ENCODE data around the gene C1orf185. TPM values are rescaled to one million over a fixed set of nuclear protein-coding genes. Genes with fewer than 3 reads are reported as not detected.

The C1orf185 gene
- total and polyA plus RNA-seq, 2 experiments from 2014 or later = not detected

GRCh38 chr1:51070640-51071039 is 31.4 kb upstream of the C1orf185 start:
- H3K4me1 ChIP-seq (ENCODE audit: low read depth) = no peaks in the 10 kb centered on the region
- no peak for TF ChIP-seq CTCF (IDR thresholded peaks at IDR 0.05; ENCODE audit: low read depth, low read length)
- H3K9me3 ChIP-seq (ENCODE audit: low read depth) = no peaks in the 10 kb centered on the region
- H3K27ac ChIP-seq = no peak overlapping the region
- no peak overlapping the region for H3K4me3 ChIP-seq
- H3K27me3 ChIP-seq = no peaks in the 10 kb centered on the region
- no peak for DNase-seq (ENCODE audit: low read depth in 1 of 2, low spot score in 1 of 2)
- no peaks in the 10 kb centered on the region for H3K36me3 ChIP-seq

- Histone ChIP-seq H3K27me3 (no peaks in the 10 kb centered on the region), H3K36me3 (no peaks in the 10 kb centered on the region), H3K27ac (no peak overlapping the region), H3K4me3 (no peak overlapping the region), H3K9me3 (ENCODE audit: low read depth) (no peaks in the 10 kb centered on the region), H3K4me1 (ENCODE audit: low read depth) (no peaks in the 10 kb centered on the region)
- DNase-seq (ENCODE audit: low read depth in 1 of 2, low spot score in 1 of 2) = no peak
- no peak for TF ChIP-seq CTCF (IDR thresholded peaks at IDR 0.05; ENCODE audit: low read depth, low read length)
Measured at GRCh38 chr1:51071291-51072042, 30.6 kb upstream of the C1orf185 start.

GRCh38 chr1:51072043-51072439 is 30.0 kb upstream of the C1orf185 start:
- no peaks in the 10 kb centered on the region for H3K36me3 ChIP-seq
- no peak overlapping the region for H3K4me3 ChIP-seq
- TF ChIP-seq CTCF (IDR thresholded peaks at IDR 0.05; ENCODE audit: low read depth, low read length) = no peak
- H3K4me1 ChIP-seq (ENCODE audit: low read depth) = no peaks in the 10 kb centered on the region
- no peak for DNase-seq (ENCODE audit: low read depth in 1 of 2, low spot score in 1 of 2)
- H3K27ac ChIP-seq = no peak overlapping the region
- no peaks in the 10 kb centered on the region for H3K9me3 ChIP-seq (ENCODE audit: low read depth)
- H3K27me3 ChIP-seq = peaks cover under 1% of the 10 kb centered on the region

- Histone ChIP-seq H3K9me3 (ENCODE audit: low read depth) (no peaks in the 10 kb centered on the region), H3K4me3 (no peak overlapping the region), H3K27me3 (peaks cover 3% of the 10 kb centered on the region), H3K4me1 (ENCODE audit: low read depth) (no peaks in the 10 kb centered on the region), H3K27ac (no peak overlapping the region), H3K36me3 (no peaks in the 10 kb centered on the region)
- no peak for DNase-seq (ENCODE audit: low read depth in 1 of 2, low spot score in 1 of 2)
- TF ChIP-seq CTCF (IDR thresholded peaks at IDR 0.05; ENCODE audit: low read depth, low read length) = no peak
Measured at GRCh38 chr1:51072651-51073050, 29.4 kb upstream of the C1orf185 start.

GRCh38 chr1:51073456-51073855 is 28.6 kb upstream of the C1orf185 start:
- Histone ChIP-seq H3K4me3 (no peak overlapping the region), H3K27ac (no peak overlapping the region), H3K36me3 (no peaks in the 10 kb centered on the region), H3K4me1 (ENCODE audit: low read depth) (no peaks in the 10 kb centered on the region), H3K9me3 (ENCODE audit: low read depth) (no peaks in the 10 kb centered on the region), H3K27me3 (peaks cover 3% of the 10 kb centered on the region)
- DNase-seq (ENCODE audit: low read depth in 1 of 2, low spot score in 1 of 2) = peak in 1 of 2 donors; percentile 21
- TF ChIP-seq CTCF (IDR thresholded peaks at IDR 0.05; ENCODE audit: low read depth, low read length) = no peak
